Activated T-helper 2 cell treated with anti-CD3 and anti-CD28 coated beads, Interferon-gamma antibody, Interleukin-2, Interleukin-4, amounts not matched to agents 10 μg/mL and 5 μg/mL and 100 μg/mL, durations not matched to agents 14 hours and 24 hours and 36 hours (primary cell): ENCODE measurements around the gene SH3BP5L. TPM values are rescaled to one million over a fixed set of nuclear protein-coding genes. Genes with fewer than 3 reads are reported as not detected.
A peak's percentile ranks its signal among the peaks of the same experiment; 100 is the strongest.

Experiments
- DNase-seq: peaks from one replicate; pipeline ENCODE4 v3.0.0; 2021; ENCODE audit warnings: low spot score
- H3K27ac Mint-ChIP-seq: one replicate; pipeline ENCODE4 v1.8.0; 2021; ENCODE audit warnings: mixed read lengths
- H3K27me3 Mint-ChIP-seq: one replicate; pipeline ENCODE4 v1.8.0; 2021; ENCODE audit warnings: low read depth, mixed read lengths
- H3K36me3 Mint-ChIP-seq: one replicate; pipeline ENCODE4 v1.8.0; 2021; ENCODE audit warnings: low read depth, mixed read lengths
- H3K4me1 Mint-ChIP-seq: one replicate; pipeline ENCODE4 v1.8.0; 2021; ENCODE audit warnings: low read depth, mixed read lengths
- H3K4me3 Mint-ChIP-seq: one replicate; pipeline ENCODE4 v1.8.0; 2021; ENCODE audit warnings: low read depth, mild to moderate bottlenecking, moderate library complexity, mixed read lengths
- H3K9me3 Mint-ChIP-seq: one replicate; pipeline ENCODE4 v1.8.0; 2021; ENCODE audit warnings: mixed read lengths
- intact Hi-C: fragments of 100-400 bp; cut with micrococcal nuclease; formaldehyde crosslinking; loops from one replicate; pipeline ENCODE4 v1.15.1; 2023
- total RNA-seq: library from RNA; stranded (reverse); gene quantifications from 2 replicates; pipeline ENCODE4 v1.2.3, GENCODE V29; 2022

The SH3BP5L gene
- 27.1 TPM in 2 replicates for total RNA-seq

DNA sequence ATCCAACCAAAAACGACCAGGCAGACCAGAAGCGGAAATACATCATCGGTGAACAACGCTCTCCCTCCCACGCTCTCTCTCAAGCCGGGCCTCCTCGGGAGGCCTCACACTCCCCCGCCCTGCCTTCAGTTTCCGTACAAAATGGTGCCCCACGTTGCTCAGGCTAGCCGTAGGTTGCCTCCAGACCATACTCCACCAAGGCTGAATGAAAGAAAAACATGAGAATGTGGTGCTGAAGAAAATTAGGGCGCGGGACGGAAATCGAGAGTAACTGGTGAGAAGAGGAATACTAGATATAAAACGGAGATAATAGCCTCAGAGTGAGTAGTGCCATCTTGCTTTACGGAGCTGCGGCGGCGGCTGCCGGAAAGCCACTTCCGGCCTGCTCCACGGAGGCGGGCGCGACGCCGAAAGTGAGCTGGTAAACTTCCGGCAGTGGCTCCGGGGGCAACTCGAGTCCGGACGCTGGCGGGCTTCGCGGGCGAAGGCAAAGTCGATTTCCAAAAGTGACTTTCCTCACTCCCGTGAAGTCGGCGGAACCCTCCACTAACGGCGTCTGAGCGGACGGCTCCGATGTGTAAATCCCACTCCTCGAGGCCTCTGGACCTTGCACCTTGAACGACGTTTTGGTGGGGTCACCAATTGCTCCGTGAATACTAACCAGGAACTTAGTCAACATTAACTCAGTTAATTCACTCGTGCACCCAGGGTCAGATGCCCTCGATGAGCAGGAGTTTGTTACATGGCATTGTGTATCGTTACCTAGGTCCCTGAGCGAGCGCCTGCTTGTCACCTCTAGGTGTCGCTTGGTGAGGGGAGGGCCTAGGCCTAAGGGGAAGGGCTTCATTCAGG, at the start of gene SH3BP5L:
TSS of gene SH3BP5L (minus strand) at position 7 of the 852 bp plus-strand sequence. CDS start 980 bp downstream, outside the sequence.
- Mint-ChIP-seq H3K9me3 (no peaks in the 10 kb centered on the region), H3K27me3 (no peaks in the 10 kb centered on the region), H3K27ac (peak within 1 kb of the TSS; percentile 99), H3K4me1 (peaks cover 37% of the 10 kb centered on the region), H3K36me3 (peaks cover 29% of the 10 kb centered on the region), H3K4me3 (peak within 1 kb of the TSS; percentile 92)
- DNase-seq, result peak; percentile 88
- intact Hi-C loops, result loop anchor here (1.0 to 5.0 kb wide), 6 partner anchors 12 to 1894 kb away; partner anchors contain the start of genes AHCTF1, PGBD2 and ZNF672

DNA sequence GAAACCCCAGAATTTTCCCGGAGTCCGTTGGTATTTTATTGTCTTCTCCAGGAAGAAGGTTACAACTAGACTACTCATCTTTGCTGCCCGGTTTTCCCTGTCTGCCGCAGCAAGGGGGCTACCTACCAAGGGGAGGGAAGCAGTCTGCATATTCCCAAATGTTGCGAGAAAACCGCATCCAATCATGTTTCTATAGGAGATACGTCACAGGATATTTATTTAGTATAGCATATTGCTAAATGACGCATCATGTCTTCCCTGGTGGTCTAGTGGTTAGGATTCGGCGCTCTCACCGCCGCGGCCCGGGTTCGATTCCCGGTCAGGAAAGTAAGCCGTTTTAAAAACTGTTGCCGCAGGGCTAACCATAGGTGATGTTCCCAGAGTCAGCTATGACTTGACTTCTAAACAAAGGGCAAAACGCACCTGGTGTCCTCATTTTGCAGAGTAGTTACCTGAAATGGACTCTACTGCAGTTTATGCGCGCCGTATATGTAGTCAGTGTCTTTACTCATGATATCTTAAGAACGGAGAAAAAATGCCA, 48.3 kb upstream of the SH3BP5L start:
- no peaks in the 10 kb centered on the region for H3K36me3 Mint-ChIP-seq
- H3K4me1 Mint-ChIP-seq, result peaks cover 22% of the 10 kb centered on the region
- peak; percentile 76 for DNase-seq
- peak overlapping the region; percentile 96 for H3K27ac Mint-ChIP-seq
- H3K27me3 Mint-ChIP-seq, result peaks cover 22% of the 10 kb centered on the region
- peak overlapping the region; percentile 87 for H3K4me3 Mint-ChIP-seq
- intact Hi-C loops, result loop anchor here (1.0 kb wide), 5 partner anchors 11 to 48 kb away; partner anchors contain the start of genes PGBD2, ZNF672 and ZNF692
- no peaks in the 10 kb centered on the region for H3K9me3 Mint-ChIP-seq

- Mint-ChIP-seq H3K27ac (peak overlapping the region; percentile 96), H3K9me3 (no peaks in the 10 kb centered on the region), H3K36me3 (no peaks in the 10 kb centered on the region), H3K4me1 (peaks cover 22% of the 10 kb centered on the region), H3K27me3 (peaks cover 17% of the 10 kb centered on the region), H3K4me3 (peak overlapping the region; percentile 87)
- intact Hi-C loops, result loop anchor here (1.0 kb wide), 5 partner anchors 10 to 47 kb away; partner anchors contain the start of genes PGBD2, ZNF672 and ZNF692
- peak; percentile 91 for DNase-seq
Observed at GRCh38 chr1:248873409-248873992, 47.8 kb upstream of the SH3BP5L start.

- peak overlapping the region; percentile 96 for H3K27ac Mint-ChIP-seq
- H3K36me3 Mint-ChIP-seq, result no peaks in the 10 kb centered on the region
- intact Hi-C loops, result loop anchor here (1.0 kb wide), 5 partner anchors 10 to 47 kb away; partner anchors contain the start of genes PGBD2, ZNF672 and ZNF692
- H3K27me3 Mint-ChIP-seq, result peaks cover 15% of the 10 kb centered on the region
- DNase-seq, result peak; percentile 40
- H3K9me3 Mint-ChIP-seq, result no peaks in the 10 kb centered on the region
- H3K4me3 Mint-ChIP-seq, result peak overlapping the region; percentile 87
- H3K4me1 Mint-ChIP-seq, result peaks cover 22% of the 10 kb centered on the region
Observed at GRCh38 chr1:248872752-248873408, 47.2 kb upstream of the SH3BP5L start.

GRCh38 chr1:248871837-248872401, 46.2 kb upstream of the SH3BP5L start:
- H3K4me3 Mint-ChIP-seq, result peak overlapping the region; percentile 56
- no peaks in the 10 kb centered on the region for H3K9me3 Mint-ChIP-seq
- peaks cover 6% of the 10 kb centered on the region for H3K27me3 Mint-ChIP-seq
- intact Hi-C loops, result no loop called here
- no peak for DNase-seq
- peaks cover 20% of the 10 kb centered on the region for H3K4me1 Mint-ChIP-seq
- no peaks in the 10 kb centered on the region for H3K36me3 Mint-ChIP-seq
- H3K27ac Mint-ChIP-seq, result peak overlapping the region; percentile 22

DNA sequence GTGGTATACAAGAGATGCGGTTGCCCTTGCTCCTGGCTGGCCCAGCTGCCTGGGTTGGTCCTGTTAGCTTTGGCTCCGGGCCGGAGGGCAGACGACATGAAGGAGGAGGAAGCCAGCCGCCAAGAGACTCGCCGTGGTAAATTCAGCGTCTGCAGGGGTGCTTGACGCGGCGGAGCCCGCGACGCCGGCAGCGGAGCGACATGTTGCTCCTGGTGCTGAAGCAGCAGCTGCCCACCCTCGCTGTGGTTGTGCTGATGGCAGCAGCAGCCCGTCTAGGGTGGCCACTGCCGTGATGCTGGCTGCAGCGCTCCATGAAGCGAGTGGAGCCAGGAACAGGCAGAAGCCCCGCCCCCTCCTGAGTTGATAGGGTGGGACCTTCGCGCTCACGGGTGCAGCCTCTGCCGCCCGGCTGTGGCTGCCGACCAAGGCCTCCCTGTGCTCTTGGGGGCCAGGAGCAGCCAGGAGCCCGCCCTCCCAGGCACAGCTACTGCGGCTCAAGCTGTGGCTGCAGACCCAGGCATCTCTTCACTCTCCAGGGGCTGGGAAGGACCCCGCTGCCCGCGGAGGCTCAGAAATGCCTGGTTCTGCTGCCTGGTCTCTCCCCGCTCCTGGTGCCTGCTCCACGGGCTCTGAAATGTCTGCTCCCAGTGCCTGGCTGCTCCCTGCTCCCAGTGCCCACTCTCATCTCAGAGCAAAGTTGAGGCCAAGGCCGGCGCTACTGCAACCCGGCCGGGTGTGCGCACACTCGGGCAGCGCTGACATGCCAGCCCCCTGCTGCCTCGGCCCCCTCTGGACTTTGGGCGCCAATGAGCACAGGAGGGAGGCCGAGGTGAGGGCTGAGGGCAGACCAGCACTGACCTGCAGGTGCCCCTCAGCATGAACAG, 37.5 kb upstream of the SH3BP5L start:
- Mint-ChIP-seq H3K4me1 (peaks cover 26% of the 10 kb centered on the region), H3K4me3 (peak overlapping the region; percentile 84), H3K36me3 (peaks cover 3% of the 10 kb centered on the region), H3K9me3 (no peaks in the 10 kb centered on the region), H3K27ac (peak overlapping the region; percentile 77), H3K27me3 (no peaks in the 10 kb centered on the region)
- peak; percentile 75 for DNase-seq
- intact Hi-C loops, result loop anchor here (1.0 kb wide), 1 partner anchor 10 kb away; no protein-coding TSS in a partner anchor

DNA sequence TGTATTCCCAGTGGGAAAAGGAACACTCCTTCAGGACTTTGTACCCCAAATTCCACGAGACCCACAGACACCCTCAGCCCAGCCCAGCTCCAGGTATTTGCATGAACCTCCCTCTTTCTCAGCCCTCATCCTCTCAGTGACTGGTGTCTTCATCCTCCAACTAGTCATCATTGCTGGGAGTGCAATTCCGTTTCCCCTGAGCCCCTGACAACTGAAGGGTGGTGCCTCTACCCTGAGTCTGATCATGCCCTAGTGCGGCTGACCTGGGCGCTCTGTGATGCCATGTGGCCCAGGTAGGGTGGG, 36.9 kb upstream of the SH3BP5L start:
- intact Hi-C loops, result no loop called here
- no peak for DNase-seq
- Mint-ChIP-seq H3K27ac (peak overlapping the region; percentile 77), H3K4me3 (peak overlapping the region; percentile 84), H3K27me3 (no peaks in the 10 kb centered on the region), H3K4me1 (peaks cover 27% of the 10 kb centered on the region), H3K9me3 (no peaks in the 10 kb centered on the region), H3K36me3 (peaks cover 3% of the 10 kb centered on the region)

DNA sequence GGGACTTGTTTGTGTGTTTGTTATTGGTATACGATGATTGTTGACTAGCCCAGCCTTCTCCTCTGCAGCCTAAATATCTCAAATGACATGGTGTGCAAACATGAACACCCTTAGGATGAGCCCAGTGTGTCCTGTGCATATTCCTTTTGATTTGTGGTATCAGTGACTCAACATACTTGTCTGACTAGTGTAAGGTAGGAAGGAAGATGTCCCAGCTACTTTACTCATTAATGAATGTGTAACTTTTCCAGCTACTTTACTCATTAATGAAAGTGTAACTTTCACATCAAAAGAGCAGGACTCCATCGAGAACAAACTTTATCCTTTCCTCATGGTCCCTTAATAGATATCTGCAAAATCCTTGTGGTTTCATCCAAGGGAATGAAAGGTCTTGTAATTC, 35.9 kb upstream of the SH3BP5L start:
- Mint-ChIP-seq H3K27me3 (no peaks in the 10 kb centered on the region), H3K4me1 (peaks cover 30% of the 10 kb centered on the region), H3K4me3 (no peak overlapping the region), H3K36me3 (peaks cover 7% of the 10 kb centered on the region), H3K9me3 (no peaks in the 10 kb centered on the region), H3K27ac (no peak overlapping the region)
- intact Hi-C loops, result no loop called here
- no peak for DNase-seq

GRCh38 chr1:248860007-248860406, 34.3 kb upstream of the SH3BP5L start:
- DNase-seq, result no peak
- Mint-ChIP-seq H3K4me3 (peak overlapping the region; percentile 93), H3K4me1 (peaks cover 37% of the 10 kb centered on the region), H3K27me3 (no peaks in the 10 kb centered on the region), H3K36me3 (peaks cover 23% of the 10 kb centered on the region), H3K9me3 (no peaks in the 10 kb centered on the region), H3K27ac (peak overlapping the region; percentile 96)
- intact Hi-C loops, result no loop called here

DNA sequence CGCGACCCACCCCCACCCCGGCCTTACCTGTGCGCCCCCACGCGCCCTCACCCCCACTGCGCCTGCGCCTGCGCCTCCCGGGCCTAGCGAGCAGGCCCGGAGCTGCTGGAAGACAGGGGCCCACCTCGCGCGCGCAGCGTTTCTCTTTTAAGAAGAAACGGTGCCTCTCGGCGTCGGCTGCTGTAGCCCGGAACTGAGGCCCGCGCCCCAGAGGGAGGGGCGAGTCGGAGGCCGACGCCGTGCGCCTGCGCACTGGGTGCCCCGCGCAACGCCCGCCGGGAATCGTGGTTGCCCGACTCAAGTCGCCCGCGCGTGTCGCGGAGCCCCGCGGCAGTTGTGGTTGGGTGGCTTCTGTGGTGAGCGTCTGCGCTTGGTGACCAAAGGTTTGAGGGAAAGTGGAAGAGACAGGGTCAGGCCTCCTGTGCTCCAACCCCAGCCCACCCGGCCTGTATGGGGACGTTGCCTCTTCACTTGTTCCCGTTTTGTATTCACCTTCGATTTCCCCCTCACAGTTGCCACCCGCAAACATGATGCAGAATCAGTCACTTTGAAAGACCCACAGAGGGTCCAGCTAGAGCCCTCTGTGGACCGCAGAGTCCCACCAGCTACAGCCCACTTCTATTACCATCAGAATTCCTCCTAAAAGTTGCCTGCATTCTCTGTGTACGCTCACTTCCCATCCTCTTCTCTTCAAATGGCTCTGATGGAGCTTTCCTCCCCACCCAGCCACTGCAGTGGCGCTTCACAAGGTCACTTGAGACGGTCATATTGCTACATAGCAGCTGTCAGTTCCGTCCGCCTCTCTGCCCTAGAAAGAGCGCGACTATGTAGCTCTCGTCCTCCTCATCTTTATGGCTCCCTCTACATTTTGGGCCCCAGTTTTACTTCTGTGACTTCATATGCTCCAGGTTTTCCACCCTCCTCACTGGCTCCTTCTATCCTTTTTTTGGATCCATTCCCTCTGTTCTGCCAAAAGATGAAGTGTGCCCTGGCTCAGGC, 33.5 kb upstream of the SH3BP5L start, which contains the start of gene ZNF692:
TSS of gene ZNF692 (minus strand) at position 195 of the 999 bp plus-strand sequence. CDS start 776 bp downstream, outside the sequence.
- Mint-ChIP-seq H3K4me1 (peaks cover 40% of the 10 kb centered on the region), H3K27me3 (no peaks in the 10 kb centered on the region), H3K27ac (peak within 1 kb of the TSS; percentile 96), H3K9me3 (no peaks in the 10 kb centered on the region), H3K36me3 (peaks cover 31% of the 10 kb centered on the region), H3K4me3 (peak within 1 kb of the TSS; percentile 93)
- intact Hi-C loops, result loop anchor here (1.0 kb wide), 4 partner anchors 14 to 47 kb away; partner anchors contain the start of genes PGBD2 and ZNF672
- peak; percentile 96 for DNase-seq
